Endodermal cell (in vitro differentiated cells): ENCODE measurements around the gene GARIN3. TPM values are rescaled to one million over a fixed set of nuclear protein-coding genes. Genes with fewer than 3 reads are reported as not detected.

Source experiments
- DNase-seq: peaks from one replicate; pipeline ENCODE4 v3.0.0-alpha.2; 2017
- H3K27ac ChIP-seq: 2 replicates; pipeline ENCODE4 v1.5.1; 2013; ENCODE audit warnings: mild to moderate bottlenecking, low read depth, low read length, moderate library complexity
- H3K27me3 ChIP-seq: 2 replicates; pipeline ENCODE4 v1.6.1; 2013; ENCODE audit warnings: mild to moderate bottlenecking, low read length, moderate library complexity; ENCODE audit not compliant: insufficient read depth, control insufficient read depth, poor library complexity, severe bottlenecking
- H3K36me3 ChIP-seq: 2 replicates; pipeline ENCODE4 v1.7.0; 2013; ENCODE audit warnings: mild to moderate bottlenecking, low read length, moderate library complexity; ENCODE audit not compliant: control insufficient read depth, insufficient read depth
- H3K4me1 ChIP-seq: one replicate; pipeline ENCODE4 v1.7.0; 2013; ENCODE audit warnings: low read length; ENCODE audit not compliant: control insufficient read depth, insufficient read depth
- H3K4me3 ChIP-seq: 2 replicates; pipeline ENCODE4 v1.5.1; 2013; ENCODE audit warnings: mild to moderate bottlenecking, low read length, moderate library complexity
- H3K9ac ChIP-seq: 2 replicates; pipeline ENCODE4 v1.6.1; 2013; ENCODE audit warnings: mild to moderate bottlenecking, low read length, moderate library complexity; ENCODE audit not compliant: poor library complexity, severe bottlenecking; ENCODE audit errors: extremely low read depth
- H3K9me3 ChIP-seq: 2 replicates; pipeline ENCODE4 v1.6.1; 2013; ENCODE audit warnings: mild to moderate bottlenecking, low read length, moderate library complexity; ENCODE audit not compliant: control insufficient read depth
- H3K27ac Mint-ChIP-seq: 2 replicates; pipeline ENCODE4 v1.8.0; 2020; ENCODE audit warnings: mixed read lengths
- H3K27me3 Mint-ChIP-seq: 2 replicates; pipeline ENCODE4 v1.8.0; 2021; ENCODE audit warnings: mild to moderate bottlenecking, mixed read lengths; ENCODE audit not compliant: insufficient read depth
- H3K36me3 Mint-ChIP-seq: 2 replicates; pipeline ENCODE4 v1.8.0; 2020; ENCODE audit warnings: low read depth, mixed read lengths
- H3K4me1 Mint-ChIP-seq: 2 replicates; pipeline ENCODE4 v1.8.0; 2020; ENCODE audit warnings: mixed read lengths
- H3K4me3 Mint-ChIP-seq: 2 replicates; pipeline ENCODE4 v1.8.0; 2020; ENCODE audit warnings: mild to moderate bottlenecking, moderate library complexity, mixed read lengths
- H3K9me3 Mint-ChIP-seq: 2 replicates; pipeline ENCODE4 v1.8.0; 2020; ENCODE audit warnings: mild to moderate bottlenecking, mixed read lengths
- CTCF ChIP-seq: fragments of 200-600 bp; sonication (generic); conservative IDR thresholded peaks from 2 replicates; pipeline ENCODE4 v1.5.0; 2021; ENCODE audit warnings: antibody characterized with exemption, mild to moderate bottlenecking
- WGBS, 2 experiments: methylation state at CpG; one replicate each; pipeline versions ENCODE4 v1.1.5 to v1.1.7; 2013; ENCODE audit warnings: missing lambda C conversion rate in 2 of 2, mixed read lengths in 1 of 2; ENCODE audit not compliant: insufficient coverage in 1 of 2, insufficient read length in 1 of 2; 5-methylcytosine and 5-hydroxymethylcytosine counted together
- total RNA-seq, 2 donors: library from RNA; stranded (reverse); fragmentation: NEBNext Ultra II Directional in 1 of 2; extraction: Animal tissue kit (Norgen Biotek cat#: 25700) in 1 of 2; gene quantifications; 2 replicates in 1 of 2; 3 replicates in 1 of 2; pipeline ENCODE4 v1.2.1, GENCODE V29; 2021

The GARIN3 gene
- total RNA-seq, 2 donors from 2014 or later = not detected

DNA sequence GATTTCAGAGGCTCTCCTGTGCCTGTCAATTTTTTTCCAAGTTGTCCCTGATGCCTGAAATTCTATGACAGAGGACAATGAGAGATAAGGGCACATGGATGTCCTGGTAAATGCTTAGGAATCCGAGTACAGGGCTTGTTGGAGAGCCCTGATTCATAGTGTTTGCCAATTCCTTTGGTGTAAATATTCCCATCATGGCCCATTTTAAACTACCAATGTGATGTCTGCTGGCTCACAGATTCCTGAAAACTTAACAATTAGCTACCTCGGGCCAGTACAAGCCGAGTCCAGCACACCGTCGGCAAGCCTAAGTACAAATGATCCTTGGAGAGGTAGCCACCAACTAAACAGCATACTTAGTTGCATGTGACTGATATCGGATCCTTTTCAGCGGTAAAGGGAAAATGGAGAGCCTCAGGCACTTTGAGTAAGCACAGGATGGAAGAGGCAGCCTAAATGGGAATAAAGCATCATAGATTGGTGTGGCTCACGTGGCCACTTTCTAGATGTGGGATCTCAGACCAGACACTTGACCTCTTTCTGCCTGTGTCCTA is 18.1 kb upstream of the GARIN3 start:
- Histone ChIP-seq H3K27ac (no peak overlapping the region), H3K4me3 (no peak overlapping the region), H3K27me3 (peaks cover 18% of the 10 kb centered on the region), H3K4me1 (no peaks in the 10 kb centered on the region), H3K9me3 (no peaks in the 10 kb centered on the region), H3K36me3 (no peaks in the 10 kb centered on the region), H3K9ac (no peak overlapping the region)
- Mint-ChIP-seq H3K4me3 (no peak overlapping the region), H3K27ac (no peak overlapping the region), H3K4me1 (no peaks in the 10 kb centered on the region), H3K36me3 (no peaks in the 10 kb centered on the region), H3K9me3 (peaks cover 2% of the 10 kb centered on the region), H3K27me3 (peaks cover 37% of the 10 kb centered on the region)
- no peak for TF ChIP-seq CTCF
- WGBS, 2 experiments = 92% methylated on average over 6 to 8 of the region's 8 CpGs
- no peak for DNase-seq

GRCh38 chr5:157182143-157182757 is 16.2 kb upstream of the GARIN3 start:
- peaks cover 2% of the 10 kb centered on the region for H3K9me3 Mint-ChIP-seq
- peaks cover 33% of the 10 kb centered on the region for H3K27me3 Mint-ChIP-seq
- Histone ChIP-seq H3K4me1 (no peaks in the 10 kb centered on the region), H3K36me3 (no peaks in the 10 kb centered on the region), H3K9ac (no peak overlapping the region), H3K9me3 (no peaks in the 10 kb centered on the region), H3K27me3 (peaks cover 14% of the 10 kb centered on the region), H3K4me3 (no peak overlapping the region), H3K27ac (no peak overlapping the region)
- 89 to 100% methylated on average over 2 to 3 of the region's 3 CpGs for WGBS, 2 experiments
- no peaks in the 10 kb centered on the region for H3K4me1 Mint-ChIP-seq
- no peak for TF ChIP-seq CTCF
- H3K36me3 Mint-ChIP-seq = no peaks in the 10 kb centered on the region
- no peak for DNase-seq
- no peak overlapping the region for H3K4me3 Mint-ChIP-seq
- no peak overlapping the region for H3K27ac Mint-ChIP-seq

DNA sequence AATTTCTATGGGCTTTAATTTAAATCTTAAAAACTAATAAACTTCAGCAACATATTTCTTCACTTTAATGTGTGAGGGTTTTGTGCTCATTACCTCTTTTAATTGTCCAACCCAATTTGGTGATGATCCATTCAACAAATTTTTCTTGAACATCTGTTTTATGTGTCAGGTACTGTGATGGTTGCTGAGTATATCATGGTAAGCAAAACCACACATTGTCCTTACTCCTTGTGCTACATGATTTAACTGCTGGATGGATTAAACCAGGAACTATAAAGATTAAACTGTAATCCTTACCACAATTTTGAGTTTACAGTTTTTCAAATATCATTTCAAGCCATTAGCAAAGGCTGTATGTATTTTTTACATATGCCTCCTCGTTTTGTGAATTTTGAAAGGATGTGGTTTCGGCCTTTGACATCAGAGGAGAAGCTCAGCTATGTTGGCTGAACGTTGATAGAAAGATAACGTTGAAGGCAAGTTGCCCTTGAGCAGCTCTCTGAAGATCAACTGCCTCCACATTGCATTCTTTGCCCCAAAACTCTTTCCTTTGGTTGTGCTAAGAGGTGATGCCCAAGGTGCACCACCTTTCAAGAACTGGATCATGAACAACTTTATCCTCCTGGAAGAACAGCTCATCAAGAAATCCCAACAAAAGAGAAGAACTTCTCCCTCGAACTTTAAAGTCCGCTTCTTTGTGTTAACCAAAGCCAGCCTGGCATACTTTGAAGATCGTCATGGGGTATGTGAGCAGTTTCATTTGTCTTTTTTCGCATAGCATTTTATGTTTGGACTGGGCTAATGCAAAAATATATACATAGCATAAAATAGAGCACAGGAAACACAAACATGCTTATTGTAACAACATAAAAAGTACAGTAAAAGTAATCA is 14.6 kb upstream of the GARIN3 start, which contains the start of gene ITK:
ITK (plus strand) TSS at position 467 of the 891 bp plus-strand sequence; CDS start at position 605, 138 bp downstream.
- Mint-ChIP-seq H3K9me3 (peaks cover 2% of the 10 kb centered on the region), H3K4me3 (no peak within 1 kb of the TSS), H3K4me1 (no peaks in the 10 kb centered on the region), H3K27ac (no peak within 1 kb of the TSS), H3K27me3 (peaks cover 21% of the 10 kb centered on the region), H3K36me3 (no peaks in the 10 kb centered on the region)
- Histone ChIP-seq H3K9me3 (no peaks in the 10 kb centered on the region), H3K9ac (no peak within 1 kb of the TSS), H3K4me3 (no peak within 1 kb of the TSS), H3K36me3 (no peaks in the 10 kb centered on the region), H3K27ac (no peak within 1 kb of the TSS), H3K27me3 (peaks cover 7% of the 10 kb centered on the region), H3K4me1 (no peaks in the 10 kb centered on the region)
- WGBS, 2 experiments = 88 to 89% methylated on average over 3 to 8 of the region's 8 CpGs
- TF ChIP-seq CTCF = no peak
- no peak for DNase-seq
